Measurements from ENCODE around the gene DNAAF2.

DNA sequence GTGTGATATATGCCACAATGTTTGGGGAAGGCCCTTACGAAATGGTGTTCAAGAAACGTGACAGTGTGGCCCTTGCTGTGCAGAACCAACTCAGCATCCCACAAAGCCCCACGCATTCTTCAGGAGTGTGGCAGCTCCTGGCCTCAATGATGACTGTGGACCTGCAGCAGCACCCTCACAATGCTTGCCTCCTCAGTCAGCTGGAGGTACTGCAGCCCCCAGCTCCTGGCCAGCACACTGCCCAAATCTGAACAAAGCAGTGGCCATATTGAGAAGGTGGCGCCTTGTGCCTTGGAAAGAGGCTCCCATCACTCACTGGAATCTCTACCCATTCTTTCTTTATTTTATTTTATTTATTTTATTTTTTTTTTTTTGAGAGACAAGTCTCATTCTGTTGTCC is 42.6 kb upstream of the DNAAF2 start:
- no peak for TF ChIP-seq TBP (IDR thresholded peaks at IDR 0.05; ENCODE audit: low read depth, low read length)
- no peak for TF ChIP-seq NRF1 (IDR thresholded peaks at IDR 0.05; ENCODE audit: low read depth, low read length)
- TF ChIP-seq, protein P1, sequence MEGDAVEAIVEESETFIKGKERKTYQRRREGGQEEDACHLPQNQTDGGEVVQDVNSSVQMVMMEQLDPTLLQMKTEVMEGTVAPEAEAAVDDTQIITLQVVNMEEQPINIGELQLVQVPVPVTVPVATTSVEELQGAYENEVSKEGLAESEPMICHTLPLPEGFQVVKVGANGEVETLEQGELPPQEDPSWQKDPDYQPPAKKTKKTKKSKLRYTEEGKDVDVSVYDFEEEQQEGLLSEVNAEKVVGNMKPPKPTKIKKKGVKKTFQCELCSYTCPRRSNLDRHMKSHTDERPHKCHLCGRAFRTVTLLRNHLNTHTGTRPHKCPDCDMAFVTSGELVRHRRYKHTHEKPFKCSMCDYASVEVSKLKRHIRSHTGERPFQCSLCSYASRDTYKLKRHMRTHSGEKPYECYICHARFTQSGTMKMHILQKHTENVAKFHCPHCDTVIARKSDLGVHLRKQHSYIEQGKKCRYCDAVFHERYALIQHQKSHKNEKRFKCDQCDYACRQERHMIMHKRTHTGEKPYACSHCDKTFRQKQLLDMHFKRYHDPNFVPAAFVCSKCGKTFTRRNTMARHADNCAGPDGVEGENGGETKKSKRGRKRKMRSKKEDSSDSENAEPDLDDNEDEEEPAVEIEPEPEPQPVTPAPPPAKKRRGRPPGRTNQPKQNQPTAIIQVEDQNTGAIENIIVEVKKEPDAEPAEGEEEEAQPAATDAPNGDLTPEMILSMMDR (IDR thresholded peaks at IDR 0.05; ENCODE audit: control extremely low read depth in 1 of 3, insufficient read depth in 1 of 3, low read depth in 1 of 3, low read length in 3 of 3) = peak in 2 of 3 experiments; percentile 35 to 36; a peak in 2 of 4 replicates
- no peak for TF ChIP-seq MAX (IDR thresholded peaks at IDR 0.05)
- no peak for TF ChIP-seq EZH2 (IDR thresholded peaks at IDR 0.05; ENCODE audit: low read depth, low read length, severe bottlenecking)
- no peak for TF ChIP-seq RXRA (IDR thresholded peaks at IDR 0.05; ENCODE audit: insufficient read depth, low read depth, low read length)
- TF ChIP-seq, protein P2, sequence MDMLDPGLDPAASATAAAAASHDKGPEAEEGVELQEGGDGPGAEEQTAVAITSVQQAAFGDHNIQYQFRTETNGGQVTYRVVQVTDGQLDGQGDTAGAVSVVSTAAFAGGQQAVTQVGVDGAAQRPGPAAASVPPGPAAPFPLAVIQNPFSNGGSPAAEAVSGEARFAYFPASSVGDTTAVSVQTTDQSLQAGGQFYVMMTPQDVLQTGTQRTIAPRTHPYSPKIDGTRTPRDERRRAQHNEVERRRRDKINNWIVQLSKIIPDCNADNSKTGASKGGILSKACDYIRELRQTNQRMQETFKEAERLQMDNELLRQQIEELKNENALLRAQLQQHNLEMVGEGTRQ (IDR thresholded peaks at IDR 0.05; ENCODE audit: low read length) = no peak
- no peak for TF ChIP-seq EP300 (IDR thresholded peaks at IDR 0.05; ENCODE audit: borderline replicate concordance in 1 of 2, low read depth in 2 of 2, low read length in 2 of 2)
- no peak for TF ChIP-seq HDAC2 (IDR thresholded peaks at IDR 0.05; ENCODE audit: borderline replicate concordance in 1 of 2, low read depth in 2 of 2, low read length in 2 of 2)
- TF ChIP-seq CBX8 (IDR thresholded peaks at IDR 0.05; ENCODE audit: borderline replicate concordance, low read depth, low read length) = no peak
- TF ChIP-seq POLR2A (IDR thresholded peaks at IDR 0.05; ENCODE audit: control extremely low read depth in 1 of 2, low read depth in 2 of 2, low read length in 2 of 2) = no peak
- TF ChIP-seq POLR2AphosphoS5 (IDR thresholded peaks at IDR 0.05; ENCODE audit: low read depth, low read length) = no peak

Data from H1 (cell line).